H1 (cell line): Measurements from ENCODE around the gene VENTX. TPM values are rescaled to one million over a fixed set of nuclear protein-coding genes. Genes with fewer than 3 reads are reported as not detected.

ENCODE experiments used
- CTCF ChIA-PET: fragments of 300-600 bp; sonication (Branson Sonifier 250); formaldehyde crosslinking; loops from one replicate; lab custom pipeline; 2021; ENCODE audit not compliant: partially characterized antibody; lab: Charles Lee
- POLR2A ChIA-PET: fragments of 300-600 bp; sonication (Branson Sonifier 250); formaldehyde crosslinking; loops from one replicate; lab custom pipeline; 2021; ENCODE audit warnings: inconsistent platforms; ENCODE audit not compliant: partially characterized antibody; lab: Charles Lee
- DNase-seq, 2 experiments: peaks; one replicate each; pipeline versions ENCODE4 v3.0.0 to v3.0.0-alpha.2; 2010 to 2022; ENCODE audit warnings: low spot score in 2 of 2, low read depth in 1 of 2, mixed read lengths in 1 of 2
- FAIRE-seq: peaks from 2 replicates; lab custom pipeline; 2011; peaks lifted over from hg19 to GRCh38; lab: Jason Lieb, UNC
- H2AFZ ChIP-seq: 2 replicates; pipeline ENCODE4 v1.8.1; 2012; ENCODE audit warnings: low read length, inconsistent platforms
- H2AK5ac ChIP-seq: 2 replicates; pipeline ENCODE4 v1.6.1; 2013; ENCODE audit warnings: low read depth, low read length
- H2BK120ac ChIP-seq: replicated peaks from 2 replicates; pipeline ENCODE3; 2013; ENCODE audit warnings: low read depth, low read length, inconsistent platforms
- H2BK12ac ChIP-seq: 2 replicates; pipeline ENCODE4 v1.6.1; 2013; ENCODE audit warnings: low read depth, low read length
- H2BK15ac ChIP-seq: 2 replicates; pipeline ENCODE4 v1.6.1; 2013; ENCODE audit warnings: low read length
- H2BK20ac ChIP-seq: 2 replicates; pipeline ENCODE4 v1.6.1; 2013; ENCODE audit warnings: low read length
- H2BK5ac ChIP-seq: 2 replicates; pipeline ENCODE4 v1.6.1; 2013; ENCODE audit warnings: low read depth, low read length
- H3K14ac ChIP-seq: 2 replicates; pipeline ENCODE4 v1.6.1; 2013; ENCODE audit warnings: inconsistent platforms; ENCODE audit not compliant: insufficient read length
- H3K18ac ChIP-seq: 2 replicates; pipeline ENCODE4 v1.6.1; 2013; ENCODE audit warnings: low read length; ENCODE audit errors: extremely low read depth
- H3K23ac ChIP-seq: 2 replicates; pipeline ENCODE4 v1.6.1; 2013; ENCODE audit warnings: inconsistent platforms; ENCODE audit not compliant: insufficient read length
- H3K23me2 ChIP-seq: 2 replicates; pipeline ENCODE4 v1.6.1; 2013; ENCODE audit warnings: low read depth, low read length
- H3K27ac ChIP-seq: 2 replicates; pipeline ENCODE4 v1.6.1; 2011; ENCODE audit warnings: low read depth, low read length, inconsistent platforms
- H3K27me3 ChIP-seq, 4 experiments: replicated peaks in 1 of 4; 1 replicate in 1 of 4; 2 replicates in 3 of 4; pipeline versions ENCODE4 v1.6.1 to v1.8.1; 2011 to 2013; ENCODE audit warnings: low read length in 3 of 4, mild to moderate bottlenecking in 3 of 4, inconsistent platforms in 2 of 4, mixed read lengths in 2 of 4, moderate library complexity in 1 of 4; ENCODE audit not compliant: control insufficient read depth in 3 of 4, insufficient read depth in 3 of 4; ENCODE audit errors: extremely low read depth in 1 of 4
- H3K36me3 ChIP-seq, 4 experiments: 2 replicates each; pipeline versions ENCODE4 v1.6.1 to v1.8.1; 2011 to 2013; ENCODE audit warnings: mild to moderate bottlenecking in 4 of 4, low read length in 3 of 4, moderate library complexity in 2 of 4, control low read depth in 1 of 4, inconsistent platforms in 1 of 4; ENCODE audit not compliant: insufficient read depth in 4 of 4, control insufficient read depth in 2 of 4
- H3K4ac ChIP-seq: replicated peaks from 2 replicates; pipeline ENCODE3; 2013; ENCODE audit warnings: low read length, low read depth, mixed read lengths, inconsistent platforms; ENCODE audit not compliant: insufficient read length
- H3K4me1 ChIP-seq, 4 experiments: replicated peaks in 1 of 4; 1 replicate in 1 of 4; 2 replicates in 3 of 4; pipeline versions ENCODE4 v1.6.1 to v1.8.1; 2011 to 2013; ENCODE audit warnings: low read length in 3 of 4, inconsistent platforms in 2 of 4, mixed read lengths in 1 of 4; ENCODE audit not compliant: insufficient read depth in 4 of 4, control insufficient read depth in 3 of 4
- H3K4me2 ChIP-seq, 2 experiments: 2 replicates each; pipeline versions ENCODE4 v1.6.1 to v1.8.1; 2011 to 2013; ENCODE audit warnings: low read depth in 2 of 2, low read length in 2 of 2, control low read depth in 1 of 2, inconsistent platforms in 1 of 2, mild to moderate bottlenecking in 1 of 2; ENCODE audit not compliant: insufficient read depth in 1 of 2
- H3K4me3 ChIP-seq, 4 experiments: fragments of 200-600, 300-600 bp in 1 of 4; sonication (generic), shearing (Covaris generic), sonication (Bioruptor Twin) in 1 of 4; 2 replicates each; pipeline versions ENCODE4 v1.5.1 to v1.8.1; 2011 to 2016; ENCODE audit warnings: low read length in 4 of 4, low read depth in 3 of 4, control low read depth in 2 of 4, inconsistent platforms in 2 of 4, mild to moderate bottlenecking in 2 of 4, mixed read lengths in 1 of 4, moderate library complexity in 1 of 4; ENCODE audit not compliant: insufficient read depth in 2 of 4; ENCODE audit errors: extremely low read depth in 1 of 4
- H3K56ac ChIP-seq: replicated peaks from 2 replicates; pipeline ENCODE3; 2013; ENCODE audit warnings: low read depth, mild to moderate bottlenecking, mixed read lengths, low read length, inconsistent platforms; ENCODE audit not compliant: insufficient read length
- H3K79me1 ChIP-seq: 2 replicates; pipeline ENCODE4 v1.6.1; 2013; ENCODE audit warnings: low read depth, low read length, control low read depth
- H3K79me2 ChIP-seq, 2 experiments: 2 replicates each; pipeline versions ENCODE4 v1.6.1 to v1.8.1; 2012 to 2013; ENCODE audit warnings: low read length in 2 of 2, mild to moderate bottlenecking in 2 of 2, inconsistent platforms in 1 of 2; ENCODE audit not compliant: insufficient read depth in 2 of 2, control insufficient read depth in 1 of 2
- H3K9ac ChIP-seq, 4 experiments: replicated peaks in 1 of 4; 1 replicate in 1 of 4; 2 replicates in 3 of 4; pipeline versions ENCODE4 v1.6.1 to v1.8.1; 2011 to 2013; ENCODE audit warnings: low read depth in 3 of 4, low read length in 3 of 4, control low read depth in 2 of 4, mild to moderate bottlenecking in 2 of 4, moderate library complexity in 2 of 4, inconsistent platforms in 1 of 4; ENCODE audit errors: extremely low read depth in 1 of 4
- H3K9me3 ChIP-seq, 2 experiments: 2 replicates each; pipeline versions ENCODE4 v1.6.1 to v1.8.1; 2012 to 2013; ENCODE audit warnings: mild to moderate bottlenecking in 2 of 2, moderate library complexity in 2 of 2, control low read depth in 1 of 2, inconsistent platforms in 1 of 2, low read depth in 1 of 2, low read length in 1 of 2, mixed read lengths in 1 of 2; ENCODE audit not compliant: insufficient read depth in 2 of 2
- H4K20me1 ChIP-seq, 2 experiments: replicated peaks in 1 of 2; 2 replicates each; pipeline versions ENCODE3 to v1.8.1; 2011 to 2013; ENCODE audit warnings: inconsistent platforms in 2 of 2, low read length in 2 of 2, mild to moderate bottlenecking in 1 of 2; ENCODE audit not compliant: insufficient read depth in 2 of 2, control insufficient read depth in 1 of 2
- H4K5ac ChIP-seq: 2 replicates; pipeline ENCODE4 v1.6.1; 2013; ENCODE audit warnings: low read length, low read depth, mixed read lengths, inconsistent platforms; ENCODE audit not compliant: insufficient read length
- H4K8ac ChIP-seq: 2 replicates; pipeline ENCODE4 v1.8.0; 2013; ENCODE audit warnings: mild to moderate bottlenecking, moderate library complexity, low read length, inconsistent platforms; ENCODE audit not compliant: insufficient read depth; ENCODE audit errors: extremely low read depth
- H4K91ac ChIP-seq: replicated peaks from 2 replicates; pipeline ENCODE3; 2013; ENCODE audit warnings: low read length, mixed read lengths, inconsistent platforms; ENCODE audit not compliant: insufficient read length
- MAX ChIP-seq: IDR thresholded peaks from 2 replicates; pipeline ENCODE4 v1.6.1; 2012; ENCODE audit warnings: inconsistent platforms
- RFX5 ChIP-seq: IDR thresholded peaks from 2 replicates; pipeline ENCODE4 v1.6.1; 2011; ENCODE audit warnings: low read depth, low read length, improper control_type of control experiment, borderline replicate concordance
- TCF12 ChIP-seq: IDR thresholded peaks from 2 replicates; pipeline ENCODE4 v1.6.1; 2011; ENCODE audit warnings: low read depth, mild to moderate bottlenecking, low read length
- WGBS, 2 experiments: shearing (Covaris generic) in 1 of 2; methylation state at CpG; one replicate each; pipeline versions ENCODE4 v1.1.6 to v1.1.7; 2013 to 2015; ENCODE audit warnings: low lambda C conversion rate in 2 of 2, mixed read lengths in 2 of 2, inconsistent platforms in 1 of 2, low coverage in 1 of 2, missing lambda C conversion rate in 1 of 2; ENCODE audit not compliant: insufficient replicate concordance in 2 of 2, insufficient coverage in 1 of 2, insufficient read length in 1 of 2; ENCODE audit errors: extremely low coverage in 1 of 2, missing lambda C conversion rate in 1 of 2; 5-methylcytosine and 5-hydroxymethylcytosine counted together
- polyA plus RNA-seq, 7 experiments: library from polyadenylated mRNA; depleted of rRNA in 3 of 7; stranded (reverse) in 5 of 7; unstranded in 2 of 7; fragments of >200 nt in 5 of 7; fragments of 200-250 nt in 2 of 7; gene quantifications; 1 replicate in 5 of 7; 2 replicates in 1 of 7; 4 replicates in 1 of 7; pipeline versions ENCODE4 v1.2.1 to v1.2.3, GENCODE V29; 2011 to 2013; ENCODE audit warnings: missing spikeins in 2 of 7, mixed read lengths in 2 of 7
- total RNA-seq: library from RNA; stranded (reverse); fragmentation: NEBNext Ultra II Directional; extraction: Animal tissue kit (Norgen Biotek cat#: 25700); gene quantifications from 2 replicates; pipeline ENCODE4 v1.2.1, GENCODE V29; 2021

The VENTX gene
- total and polyA plus RNA-seq, 2 of the 8 experiments (the other 6 are each of a cell fraction or from before 2014, with no cell fraction given): 5.6 TPM

GRCh38 chr10:133260895-133261725 lies 23.5 kb downstream of the VENTX start:
- peaks cover 7% of the 10 kb centered on the region; the same call in 1 of the 2 replicates for H3K23me2 ChIP-seq
- FAIRE-seq (no peak), DNase-seq (no peak)
- no peaks in the 10 kb centered on the region for H3K36me3 ChIP-seq
- peak overlapping the region; percentile 72; the same call in 1 of the 2 replicates for H2BK15ac ChIP-seq
- no peak overlapping the region for H3K14ac ChIP-seq
- POLR2A ChIA-PET: interaction anchor here (0.6 to 1.8 kb wide), 2 partner anchors 16 to 95 kb away, joined by 3 to 7 read pairs; partner anchors contain the start of gene ADAM8
- 45% methylated on average over 46 of the region's 50 CpGs; no CpG with 5 or more reads in 1 of the 2 experiments for WGBS, 2 experiments
- no peak overlapping the region; the same call in 1 of the 2 replicates for H2AK5ac ChIP-seq
- H3K27ac ChIP-seq: no peak overlapping the region
- H3K4me3 ChIP-seq: peak overlapping the region; percentile 39 to 89 (median 58)
- H4K5ac ChIP-seq: peak overlapping the region; percentile 67
- no peak overlapping the region for H2BK12ac ChIP-seq
- H4K8ac ChIP-seq: no peak overlapping the region; the same call in none of the 2 replicates
- no peak overlapping the region for H3K56ac ChIP-seq
- no peak overlapping the region for H2AFZ ChIP-seq
- H3K4me1 ChIP-seq: peaks cover 0 to 20% (median 11%) of the 10 kb centered on the region in 4 experiments; a peak in 5 of 7 replicates
- H3K4ac ChIP-seq: peak overlapping the region; percentile 94
- H2BK120ac ChIP-seq: no peak overlapping the region
- TF ChIP-seq MAX (no peak), RFX5 (no peak), TCF12 (no peak)
- H3K27me3 ChIP-seq: peaks cover 0 to 15% (median 8%) of the 10 kb centered on the region in 4 experiments; a peak in 6 of 7 replicates
- H3K9me3 ChIP-seq: no peaks in the 10 kb centered on the region
- no peak overlapping the region for H2BK5ac ChIP-seq
- H3K79me2 ChIP-seq: no peaks in the 10 kb centered on the region
- H3K9ac ChIP-seq: peak overlapping the region in 2 of 4 experiments; percentile 4 to 15; a peak in 1 of 7 replicates
- H3K18ac ChIP-seq: peak overlapping the region; percentile 93
- no peaks in the 10 kb centered on the region for H3K79me1 ChIP-seq
- H3K4me2 ChIP-seq: peak overlapping the region; percentile 72 to 81
- no peak overlapping the region for H3K23ac ChIP-seq
- CTCF ChIA-PET: interaction anchor here (0.6 to 1.2 kb wide), 3 partner anchors 14 to 44 kb away, joined by 3 read pairs; no protein-coding TSS in a partner anchor
- H2BK20ac ChIP-seq: no peak overlapping the region
- peak overlapping the region; percentile 65 for H4K91ac ChIP-seq
- H4K20me1 ChIP-seq: no peaks in the 10 kb centered on the region
